ENCODE measurements around the gene ARID1B.

ARID1B gene

DNA sequence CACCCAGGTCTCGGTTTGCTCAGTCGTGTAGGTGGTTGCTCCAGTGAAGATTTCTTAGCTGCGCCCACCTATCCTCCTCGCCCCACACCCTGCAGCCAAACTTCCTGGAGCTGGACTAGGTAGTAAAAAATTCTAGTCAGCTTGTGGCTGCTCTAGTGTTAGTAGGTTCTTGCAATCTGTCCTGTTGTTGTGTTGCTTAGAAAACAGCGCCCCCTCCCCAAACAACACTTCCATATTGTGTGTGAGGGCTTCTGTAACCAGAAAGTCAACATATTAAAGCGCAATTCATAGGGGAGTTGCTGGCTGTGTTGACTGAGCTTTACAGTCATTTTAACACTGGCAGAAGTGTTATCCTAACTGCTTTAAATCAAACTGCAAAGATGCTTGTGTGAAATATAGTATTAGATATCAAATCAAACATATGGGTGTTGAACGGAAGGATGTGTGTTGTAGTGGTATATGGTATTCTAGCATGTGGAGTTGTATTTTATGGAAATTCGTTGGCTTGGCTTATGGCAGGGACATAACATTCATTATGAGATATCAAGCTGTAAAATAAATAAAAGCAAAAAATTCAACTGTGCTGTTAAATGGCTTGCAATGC lies 122.5 kb downstream of the ARID1B start:
- Histone ChIP-seq H3K9ac (ENCODE audit: low read length) (no peak overlapping the region), H3K9me3 (ENCODE audit: control insufficient read depth, low read length) (no peaks in the 10 kb centered on the region), H3K36me3 (ENCODE audit: control insufficient read depth, insufficient read depth, low read length) (no peaks in the 10 kb centered on the region), H3K27me3 (ENCODE audit: control insufficient read depth, insufficient read depth, low read length) (no peaks in the 10 kb centered on the region), H3K4me1 (ENCODE audit: control insufficient read depth, insufficient read depth, low read length) (peaks cover 11% of the 10 kb centered on the region), H3K4me3 (ENCODE audit: low read length) (no peak overlapping the region)

DNA sequence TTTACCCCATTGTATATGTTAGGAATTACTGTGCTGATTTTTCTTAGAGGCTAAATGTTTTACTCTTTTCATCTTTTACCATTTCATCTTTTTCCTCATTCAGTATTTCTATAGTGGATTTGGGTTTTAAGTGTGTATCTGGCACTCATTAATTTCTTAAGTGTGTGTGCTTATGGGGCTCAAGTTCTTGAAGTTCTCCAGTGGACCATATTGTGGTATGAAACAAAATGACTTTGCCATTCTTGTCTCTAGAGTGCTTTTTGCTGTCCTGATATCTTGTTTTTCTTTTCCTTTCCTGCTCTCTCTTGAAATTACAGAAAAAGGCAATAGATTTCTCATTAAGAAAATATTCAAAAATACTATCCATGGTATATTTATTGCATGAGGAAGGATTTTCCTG lies 123.1 kb downstream of the ARID1B start:
- H3K9me3 ChIP-seq (ENCODE audit: control insufficient read depth, low read length), result no peaks in the 10 kb centered on the region

DNA sequence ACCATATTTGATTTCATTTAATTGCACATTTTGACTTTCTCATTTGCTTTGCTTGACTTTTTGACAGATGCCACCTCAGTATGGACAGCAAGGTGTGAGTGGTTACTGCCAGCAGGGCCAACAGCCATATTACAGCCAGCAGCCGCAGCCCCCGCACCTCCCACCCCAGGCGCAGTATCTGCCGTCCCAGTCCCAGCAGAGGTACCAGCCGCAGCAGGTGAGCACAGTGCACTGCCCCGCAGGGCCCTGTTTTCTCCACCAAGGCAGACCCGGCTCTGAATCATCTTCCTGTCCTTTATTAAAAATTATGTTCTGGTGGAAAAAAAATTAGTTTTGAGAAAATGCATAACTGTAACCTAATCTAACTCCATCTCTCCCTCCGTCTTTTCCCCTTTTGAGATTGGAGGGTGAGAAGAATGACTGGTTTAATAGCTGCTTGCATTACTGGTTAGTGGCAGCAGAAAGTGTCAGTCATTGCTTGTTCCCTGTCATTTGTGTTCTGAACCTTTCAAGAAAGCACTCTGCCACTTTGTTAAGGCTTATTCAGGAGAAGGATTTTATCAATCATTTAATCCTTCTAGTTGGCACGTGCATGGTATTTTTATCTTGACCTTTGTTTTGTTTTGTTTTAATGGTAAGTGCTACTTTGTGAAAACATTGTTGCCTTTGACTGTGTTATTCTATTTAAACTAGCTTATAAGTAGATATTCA lies 124.3 kb downstream of the ARID1B start:
- peaks cover 11% of the 10 kb centered on the region for H3K4me1 ChIP-seq (ENCODE audit: control insufficient read depth, insufficient read depth, low read length)
- no peak overlapping the region for H3K9ac ChIP-seq (ENCODE audit: low read length)
- H3K9me3 ChIP-seq (ENCODE audit: control insufficient read depth, low read length), result no peaks in the 10 kb centered on the region
- H3K4me3 ChIP-seq (ENCODE audit: low read length), result no peak overlapping the region
- H3K36me3 ChIP-seq (ENCODE audit: control insufficient read depth, insufficient read depth, low read length), result no peaks in the 10 kb centered on the region
- no peaks in the 10 kb centered on the region for H3K27me3 ChIP-seq (ENCODE audit: control insufficient read depth, insufficient read depth, low read length)

More for the DNA sequence above, 123.1 kb downstream of the ARID1B start:
- peaks cover 11% of the 10 kb centered on the region for H3K4me1 ChIP-seq (ENCODE audit: control insufficient read depth, insufficient read depth, low read length)
- no peak overlapping the region for H3K4me3 ChIP-seq (ENCODE audit: low read length)
- no peaks in the 10 kb centered on the region for H3K27me3 ChIP-seq (ENCODE audit: control insufficient read depth, insufficient read depth, low read length)
- H3K36me3 ChIP-seq (ENCODE audit: control insufficient read depth, insufficient read depth, low read length), result no peaks in the 10 kb centered on the region
- no peak overlapping the region for H3K9ac ChIP-seq (ENCODE audit: low read length)

DNA sequence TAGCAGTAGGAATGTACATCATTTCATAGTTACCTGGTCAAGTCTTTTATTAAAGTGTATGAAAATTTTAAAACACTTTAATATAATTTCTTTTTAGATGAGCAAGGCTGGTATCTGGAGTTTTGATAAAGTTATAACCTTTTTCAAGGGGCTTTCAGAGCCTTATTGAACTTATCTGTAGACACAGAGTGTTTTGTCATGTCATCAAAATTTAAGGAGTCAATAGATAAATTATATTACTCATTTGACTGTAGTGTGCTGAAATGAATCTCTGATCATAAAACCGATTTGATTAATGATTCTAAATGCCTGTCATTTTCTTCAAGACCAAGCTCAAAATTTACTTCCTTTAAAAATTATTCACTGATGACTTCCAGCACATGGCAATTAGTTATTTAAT lies 125.6 kb downstream of the ARID1B start:
- no peaks in the 10 kb centered on the region for H3K27me3 ChIP-seq (ENCODE audit: control insufficient read depth, insufficient read depth, low read length)
- H3K9me3 ChIP-seq (ENCODE audit: control insufficient read depth, low read length), result no peaks in the 10 kb centered on the region
- H3K4me3 ChIP-seq (ENCODE audit: low read length), result no peak overlapping the region
- H3K4me1 ChIP-seq (ENCODE audit: control insufficient read depth, insufficient read depth, low read length), result peaks cover 11% of the 10 kb centered on the region
- no peak overlapping the region for H3K9ac ChIP-seq (ENCODE audit: low read length)
- no peaks in the 10 kb centered on the region for H3K36me3 ChIP-seq (ENCODE audit: control insufficient read depth, insufficient read depth, low read length)

DNA sequence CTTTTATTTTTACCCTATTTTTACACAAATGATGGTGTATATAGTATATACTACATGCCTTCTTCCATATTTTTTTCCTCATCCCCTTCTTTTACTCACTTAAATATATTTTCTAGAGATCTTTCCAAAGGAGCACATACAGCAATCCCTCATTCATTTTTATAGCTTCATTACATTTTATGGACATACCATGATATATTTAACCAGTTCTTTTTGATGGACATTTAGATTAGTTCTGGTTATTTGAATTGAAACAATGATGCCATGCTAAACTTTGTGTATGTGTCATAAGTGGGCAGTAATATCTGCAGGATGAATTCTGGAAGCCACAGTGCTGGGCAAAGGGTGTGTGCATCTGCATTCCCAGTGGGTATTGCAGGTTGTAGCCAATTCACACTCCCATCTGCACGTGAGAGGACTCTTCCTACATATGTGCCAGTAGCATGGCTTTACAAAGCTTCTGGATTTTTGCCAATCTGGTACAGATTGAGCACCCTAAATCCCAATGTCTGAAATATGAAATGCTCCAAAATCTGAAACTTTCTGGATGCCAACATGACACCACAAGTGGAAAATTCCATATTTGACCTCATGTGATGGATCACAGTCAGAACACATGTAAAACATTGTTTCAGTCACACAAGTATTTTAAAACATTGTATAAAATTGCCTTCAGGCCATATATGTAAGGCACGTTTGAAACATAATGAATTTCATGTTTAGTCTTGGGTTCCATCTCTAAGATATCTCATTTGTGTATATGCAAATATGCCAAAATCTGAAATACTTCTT lies 127.2 kb downstream of the ARID1B start:
- Histone ChIP-seq H3K4me1 (ENCODE audit: control insufficient read depth, insufficient read depth, low read length) (peaks cover 8% of the 10 kb centered on the region), H3K36me3 (ENCODE audit: control insufficient read depth, insufficient read depth, low read length) (no peaks in the 10 kb centered on the region), H3K9ac (ENCODE audit: low read length) (no peak overlapping the region)

DNA sequence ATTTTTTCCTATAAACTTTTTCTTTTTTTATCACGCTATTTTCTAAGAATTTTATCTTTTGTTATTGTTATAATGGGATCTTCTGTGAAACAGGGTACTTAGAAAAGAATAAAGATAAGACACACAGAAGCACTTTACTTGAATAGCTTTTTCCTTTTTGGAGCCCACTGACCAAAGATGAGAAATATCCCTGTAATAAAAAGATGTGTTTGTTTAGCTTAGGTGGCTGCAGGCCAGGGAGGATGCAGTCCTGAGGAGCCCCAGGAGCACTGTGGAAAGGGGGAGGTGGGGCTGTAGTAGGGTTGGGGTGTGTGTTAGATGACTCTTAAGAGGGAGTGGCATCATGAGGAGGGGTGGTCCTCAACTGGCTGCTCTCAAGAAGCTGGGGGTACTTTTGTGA lies 128.6 kb downstream of the ARID1B start:
- Histone ChIP-seq H3K36me3 (ENCODE audit: control insufficient read depth, insufficient read depth, low read length) (no peaks in the 10 kb centered on the region), H3K9ac (ENCODE audit: low read length) (no peak overlapping the region), H3K27me3 (ENCODE audit: control insufficient read depth, insufficient read depth, low read length) (no peaks in the 10 kb centered on the region), H3K4me1 (ENCODE audit: control insufficient read depth, insufficient read depth, low read length) (peaks cover 6% of the 10 kb centered on the region), H3K4me3 (ENCODE audit: low read length) (no peak overlapping the region), H3K9me3 (ENCODE audit: control insufficient read depth, low read length) (no peaks in the 10 kb centered on the region)

More for the DNA sequence above, 127.2 kb downstream of the ARID1B start:
- Histone ChIP-seq H3K4me3 (ENCODE audit: low read length) (no peak overlapping the region), H3K9me3 (ENCODE audit: control insufficient read depth, low read length) (no peaks in the 10 kb centered on the region), H3K27me3 (ENCODE audit: control insufficient read depth, insufficient read depth, low read length) (no peaks in the 10 kb centered on the region)

DNA sequence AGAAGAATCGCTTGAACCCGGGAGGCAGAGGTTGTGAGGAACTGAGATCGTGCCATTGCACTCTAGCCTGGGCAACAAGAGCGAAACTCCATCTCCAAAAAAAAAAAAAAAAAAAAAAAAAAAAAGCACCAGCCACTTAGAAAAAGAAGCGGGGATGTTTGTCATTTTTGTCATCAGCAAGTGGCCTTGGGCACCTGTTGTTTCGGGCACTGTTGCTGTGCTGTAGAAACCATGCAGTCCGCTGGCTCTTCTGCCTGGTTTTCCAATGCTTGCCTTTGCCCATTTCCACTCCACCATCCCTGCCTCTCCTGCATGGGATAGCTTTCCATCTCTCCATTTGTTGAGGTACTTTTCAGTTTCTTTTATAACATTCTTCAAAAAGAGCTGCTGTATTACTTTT lies 129.3 kb downstream of the ARID1B start:
- Histone ChIP-seq H3K4me1 (ENCODE audit: control insufficient read depth, insufficient read depth, low read length) (peaks cover 1% of the 10 kb centered on the region), H3K4me3 (ENCODE audit: low read length) (no peak overlapping the region), H3K36me3 (ENCODE audit: control insufficient read depth, insufficient read depth, low read length) (no peaks in the 10 kb centered on the region), H3K27me3 (ENCODE audit: control insufficient read depth, insufficient read depth, low read length) (no peaks in the 10 kb centered on the region), H3K9ac (ENCODE audit: low read length) (no peak overlapping the region), H3K9me3 (ENCODE audit: control insufficient read depth, low read length) (no peaks in the 10 kb centered on the region)

DNA sequence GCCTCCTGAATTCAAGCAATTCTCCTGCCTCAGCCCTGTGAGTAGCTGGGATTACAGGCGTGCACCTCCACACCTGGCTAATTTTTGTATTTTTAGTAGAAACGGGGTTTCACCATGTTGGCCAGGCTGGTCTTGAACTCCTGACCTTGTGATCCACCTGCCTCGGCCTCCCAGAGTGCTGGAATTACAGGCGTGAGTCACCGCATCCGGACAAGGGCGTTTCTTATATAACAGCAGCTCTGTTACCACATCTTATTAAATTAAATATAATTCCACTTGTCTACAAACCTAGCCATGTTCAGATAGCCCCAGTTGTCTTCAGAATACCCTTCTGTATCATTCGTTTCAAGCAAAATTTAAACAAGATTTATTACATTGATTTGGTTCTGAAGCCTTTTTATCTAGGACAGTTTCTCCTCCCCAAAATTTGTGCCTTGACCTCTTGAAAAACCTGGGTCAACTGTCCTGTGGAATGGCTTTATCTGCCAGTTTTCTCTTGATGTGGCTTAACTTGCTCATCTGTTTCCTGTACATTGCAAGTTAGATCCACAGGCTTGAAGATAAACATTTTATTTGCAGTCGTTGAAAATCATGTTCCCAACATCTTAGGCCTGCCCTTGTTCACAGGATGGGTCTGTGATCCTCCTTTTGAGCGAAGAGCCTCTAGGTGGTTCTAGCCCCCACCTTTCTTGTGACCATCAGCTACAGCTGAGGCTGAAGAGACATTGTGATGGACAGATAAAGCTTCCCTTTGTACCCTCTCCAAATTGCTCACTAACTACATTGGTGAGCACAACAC lies 132.2 kb downstream of the ARID1B start:
- H3K4me1 ChIP-seq (ENCODE audit: control insufficient read depth, insufficient read depth, low read length), result no peaks in the 10 kb centered on the region
- H3K9me3 ChIP-seq (ENCODE audit: control insufficient read depth, low read length), result no peaks in the 10 kb centered on the region
- no peak overlapping the region for H3K9ac ChIP-seq (ENCODE audit: low read length)
- H3K4me3 ChIP-seq (ENCODE audit: low read length), result no peak overlapping the region
- H3K36me3 ChIP-seq (ENCODE audit: control insufficient read depth, insufficient read depth, low read length), result no peaks in the 10 kb centered on the region
- no peaks in the 10 kb centered on the region for H3K27me3 ChIP-seq (ENCODE audit: control insufficient read depth, insufficient read depth, low read length)

DNA sequence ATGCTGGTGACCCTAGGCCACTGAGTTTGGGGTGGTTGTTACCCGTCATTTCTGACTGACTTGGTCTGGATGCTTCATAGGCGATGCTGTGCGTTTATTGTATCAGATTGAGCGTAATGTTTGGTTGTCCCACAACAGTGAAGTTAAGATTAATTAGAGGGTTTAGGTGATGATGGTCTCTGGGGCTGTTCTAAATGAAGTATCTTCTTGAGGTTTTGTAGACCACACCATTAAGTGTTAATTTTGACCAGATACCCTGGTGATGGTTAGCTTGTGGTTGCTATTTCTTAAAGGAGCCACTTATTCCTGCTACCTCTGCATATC lies 132.8 kb downstream of the ARID1B start:
- Histone ChIP-seq H3K4me3 (ENCODE audit: low read length) (no peak overlapping the region), H3K36me3 (ENCODE audit: control insufficient read depth, insufficient read depth, low read length) (no peaks in the 10 kb centered on the region), H3K9ac (ENCODE audit: low read length) (no peak overlapping the region), H3K27me3 (ENCODE audit: control insufficient read depth, insufficient read depth, low read length) (no peaks in the 10 kb centered on the region), H3K4me1 (ENCODE audit: control insufficient read depth, insufficient read depth, low read length) (no peaks in the 10 kb centered on the region), H3K9me3 (ENCODE audit: control insufficient read depth, low read length) (no peaks in the 10 kb centered on the region)

DNA sequence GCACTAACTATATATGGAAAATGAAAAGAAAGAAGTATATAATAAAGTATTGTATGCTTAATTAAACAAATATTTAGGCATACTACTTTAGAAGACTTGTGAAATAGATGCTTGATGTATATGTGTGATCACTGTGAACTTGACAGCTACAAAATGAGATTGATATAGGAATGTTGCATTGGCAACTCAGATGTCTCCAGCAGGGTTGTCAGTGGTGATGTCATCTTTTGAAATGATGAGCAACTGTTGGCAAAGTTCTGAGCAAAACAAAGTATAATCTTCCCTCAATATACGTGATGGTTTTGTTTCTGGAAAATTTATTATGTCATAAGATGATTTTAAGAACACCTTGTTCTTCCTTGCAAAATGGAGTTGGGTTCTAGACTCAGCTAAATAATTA lies 133.8 kb downstream of the ARID1B start:
- Histone ChIP-seq H3K27me3 (ENCODE audit: control insufficient read depth, insufficient read depth, low read length) (no peaks in the 10 kb centered on the region), H3K4me1 (ENCODE audit: control insufficient read depth, insufficient read depth, low read length) (no peaks in the 10 kb centered on the region), H3K9me3 (ENCODE audit: control insufficient read depth, low read length) (no peaks in the 10 kb centered on the region), H3K4me3 (ENCODE audit: low read length) (no peak overlapping the region), H3K9ac (ENCODE audit: low read length) (no peak overlapping the region), H3K36me3 (ENCODE audit: control insufficient read depth, insufficient read depth, low read length) (no peaks in the 10 kb centered on the region)

DNA sequence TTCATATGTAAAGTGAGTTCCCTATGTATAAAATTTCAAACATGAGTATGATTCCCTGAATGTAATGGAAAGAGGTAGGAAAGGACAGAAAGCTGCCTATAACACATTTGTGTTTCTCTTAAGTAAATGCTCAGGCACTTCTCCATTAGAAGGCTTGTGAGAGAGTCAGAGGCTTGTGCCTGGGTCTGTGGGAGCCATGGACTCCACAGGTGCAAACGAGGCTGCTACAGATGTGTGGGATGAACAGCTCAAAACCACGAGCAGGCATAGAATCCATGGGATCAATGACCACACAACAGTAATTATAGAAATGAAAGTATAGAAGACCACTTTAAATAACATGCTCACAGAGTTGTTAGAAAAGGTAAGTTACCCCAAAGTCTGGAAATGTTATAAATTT lies 134.4 kb downstream of the ARID1B start:
- no peaks in the 10 kb centered on the region for H3K4me1 ChIP-seq (ENCODE audit: control insufficient read depth, insufficient read depth, low read length)
- H3K9ac ChIP-seq (ENCODE audit: low read length), result no peak overlapping the region
- H3K27me3 ChIP-seq (ENCODE audit: control insufficient read depth, insufficient read depth, low read length), result no peaks in the 10 kb centered on the region
- no peaks in the 10 kb centered on the region for H3K9me3 ChIP-seq (ENCODE audit: control insufficient read depth, low read length)
- no peaks in the 10 kb centered on the region for H3K36me3 ChIP-seq (ENCODE audit: control insufficient read depth, insufficient read depth, low read length)
- H3K4me3 ChIP-seq (ENCODE audit: low read length), result no peak overlapping the region

DNA sequence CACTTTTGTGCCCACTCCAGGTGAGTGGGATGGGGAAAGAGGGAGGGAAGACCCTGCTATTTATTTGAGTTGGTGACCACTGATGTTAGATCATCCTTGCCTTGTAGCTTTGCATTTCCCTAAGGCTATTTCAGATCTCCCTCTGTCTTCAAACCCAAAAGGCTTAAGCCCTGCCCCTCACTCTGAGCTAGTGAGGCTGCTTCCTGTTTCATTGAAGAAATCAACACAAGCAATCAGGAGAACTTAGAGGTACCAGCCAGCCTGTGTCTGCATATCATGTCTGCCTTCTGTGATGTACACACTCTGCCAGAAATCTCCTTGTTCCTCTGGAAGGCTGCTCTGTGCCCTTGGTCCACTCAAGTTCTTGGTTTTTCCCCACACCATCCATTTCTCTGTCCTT lies 135.3 kb downstream of the ARID1B start:
- Histone ChIP-seq H3K9ac (ENCODE audit: low read length) (no peak overlapping the region), H3K4me3 (ENCODE audit: low read length) (no peak overlapping the region), H3K27me3 (ENCODE audit: control insufficient read depth, insufficient read depth, low read length) (no peaks in the 10 kb centered on the region), H3K4me1 (ENCODE audit: control insufficient read depth, insufficient read depth, low read length) (no peaks in the 10 kb centered on the region), H3K36me3 (ENCODE audit: control insufficient read depth, insufficient read depth, low read length) (no peaks in the 10 kb centered on the region), H3K9me3 (ENCODE audit: control insufficient read depth, low read length) (no peaks in the 10 kb centered on the region)

Data from mucosa of stomach (tissue), 1 donor.